ENCODE results near the gene TJP3.

Gene TJP3

DNA sequence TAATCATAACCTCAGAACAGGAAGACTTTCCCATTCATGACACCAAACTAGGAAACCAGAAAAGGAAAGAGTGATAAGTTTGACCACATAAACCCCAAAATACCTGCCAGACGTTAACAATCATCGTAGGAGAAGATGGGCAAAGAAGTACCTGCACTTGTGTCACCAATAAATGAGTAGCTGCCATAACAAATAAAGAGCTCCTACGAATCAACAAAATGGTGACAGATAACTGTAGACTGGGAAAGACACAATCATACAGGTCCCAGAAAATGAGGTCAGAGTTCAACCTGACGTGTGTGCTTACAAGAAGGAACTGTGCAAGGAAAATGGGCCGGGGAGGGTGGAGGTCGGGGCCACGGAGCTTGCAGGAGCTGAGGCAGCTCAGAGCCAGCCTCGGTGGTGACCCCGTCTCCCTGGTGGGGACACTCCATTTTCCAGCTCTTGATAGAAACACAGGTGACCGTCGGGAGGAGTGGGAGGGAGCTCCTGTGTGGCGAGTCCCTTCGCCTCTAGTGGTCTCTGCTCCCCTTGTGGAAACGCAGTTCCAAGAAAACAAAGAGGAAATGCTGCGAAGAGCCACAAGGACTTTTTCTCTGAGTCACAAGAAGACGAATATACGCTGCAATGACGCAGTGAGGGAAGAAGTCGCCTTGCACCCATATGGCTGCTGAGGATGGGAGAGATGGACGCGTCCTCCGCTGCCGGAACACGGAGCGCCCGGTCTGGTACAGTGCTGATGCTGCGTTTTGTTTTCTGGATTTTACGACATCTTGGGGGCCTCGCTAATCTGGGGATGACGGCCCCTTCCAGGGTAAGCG lies 17.4 kb upstream of the TJP3 start:
- DNase-seq (ENCODE audit: low read depth in 2 of 2): no peak

GRCh38 chr19:3691372-3691716 lies 16.8 kb upstream of the TJP3 start:
- DNase-seq (ENCODE audit: low read depth in 2 of 2): no peak

- no peak for DNase-seq (ENCODE audit: low read depth in 2 of 2)
These were observed 16.5 kb upstream of the TJP3 start for GRCh38 chr19:3691726-3692125.

- DNase-seq (ENCODE audit: low read depth in 2 of 2): no peak
These were observed 15.8 kb upstream of the TJP3 start for GRCh38 chr19:3692141-3693024.

- no peak for DNase-seq (ENCODE audit: low read depth in 2 of 2)
These were observed 14.9 kb upstream of the TJP3 start for GRCh38 chr19:3693025-3693925.

DNA sequence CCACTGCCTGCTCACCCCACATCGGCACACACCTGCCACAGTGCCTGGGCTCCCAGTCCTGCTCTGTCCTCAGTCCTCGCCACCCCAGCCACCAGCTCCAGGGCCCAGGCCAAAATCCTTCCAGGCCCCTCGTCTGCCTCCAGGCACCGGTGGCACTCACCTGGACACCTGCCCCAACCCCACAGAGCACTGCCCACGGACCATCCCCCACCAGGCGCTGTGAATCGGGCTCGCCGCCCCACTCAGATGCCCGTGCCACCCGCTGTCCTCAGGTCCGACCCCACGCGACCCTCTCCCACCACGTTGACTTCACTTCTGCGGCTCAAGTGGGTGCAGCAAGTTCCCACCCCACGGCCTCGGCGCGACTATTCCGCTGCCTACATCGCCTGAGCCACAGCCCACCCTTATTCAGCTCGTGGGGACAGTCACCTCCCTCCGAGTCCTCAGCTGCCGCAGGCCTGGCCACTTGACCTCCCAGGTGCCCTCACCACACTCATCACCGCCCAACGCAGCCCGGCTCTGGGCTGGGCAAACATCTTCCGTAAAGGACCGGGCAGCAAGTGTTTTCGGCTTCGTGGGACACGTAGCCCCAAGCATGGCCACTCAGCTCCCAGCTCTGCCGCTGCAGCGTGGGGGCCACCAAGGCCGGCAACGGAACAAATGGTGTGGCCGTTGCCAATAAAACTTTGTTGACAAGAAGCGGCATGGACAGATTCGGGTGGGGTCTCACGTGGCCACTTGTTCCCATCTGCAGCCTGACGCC lies 13.6 kb upstream of the TJP3 start:
- no peak for DNase-seq (ENCODE audit: low read depth in 2 of 2)

- no peak for DNase-seq (ENCODE audit: low read depth in 2 of 2)
These were observed 13.0 kb upstream of the TJP3 start for GRCh38 chr19:3695124-3695733.

DNA sequence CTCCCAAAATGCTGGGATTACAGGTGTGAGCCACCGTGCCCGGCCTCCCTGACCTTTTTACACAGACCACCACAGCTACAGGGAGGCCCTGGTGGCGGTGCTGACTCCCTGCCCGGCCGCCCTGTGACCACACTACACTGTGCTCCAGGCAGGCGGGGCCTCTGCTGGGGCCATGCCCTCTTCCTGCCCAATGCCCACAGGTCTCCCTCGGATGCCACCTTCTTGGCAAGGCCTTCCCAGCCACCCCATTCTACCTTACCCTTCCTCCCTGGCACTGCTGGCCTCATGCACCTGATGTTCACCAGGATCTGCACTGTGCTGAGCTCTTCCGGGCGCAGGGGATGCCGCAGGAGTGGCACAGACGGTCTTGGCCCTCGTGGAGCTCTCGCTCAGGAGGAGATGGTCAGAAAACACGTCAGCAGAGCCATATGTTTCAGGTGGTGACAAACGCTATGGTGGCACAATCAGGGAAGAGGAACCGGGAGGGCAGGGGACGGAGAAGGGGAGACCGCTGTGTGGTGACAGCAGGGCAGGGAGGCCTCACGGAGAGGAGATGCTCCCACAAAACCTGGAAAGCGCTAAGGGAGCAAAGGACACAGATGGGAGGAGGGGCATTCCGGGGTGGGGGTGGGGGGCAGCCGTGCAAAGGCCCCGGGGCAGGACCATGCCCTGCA lies 12.1 kb upstream of the TJP3 start:
- no peak for DNase-seq (ENCODE audit: low read depth in 2 of 2)

DNA sequence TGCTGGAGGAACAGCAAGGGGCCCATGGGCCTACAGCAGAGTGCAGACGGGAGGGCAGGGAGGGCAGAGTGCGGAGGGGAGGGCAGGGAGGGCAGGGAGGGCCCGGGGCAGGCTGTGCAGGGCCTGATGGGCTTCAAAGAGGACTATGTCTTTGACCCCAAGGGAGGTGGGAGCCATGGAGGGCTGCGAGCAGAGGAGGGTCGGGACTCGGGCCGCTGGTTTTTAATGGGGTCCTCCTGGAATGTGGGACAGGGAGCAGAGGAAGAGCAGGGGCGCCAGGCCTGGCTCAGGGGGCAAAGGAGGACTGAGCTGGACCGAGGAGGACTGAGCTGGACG lies 11.6 kb upstream of the TJP3 start:
- DNase-seq (ENCODE audit: low read depth in 2 of 2): no peak

- no peak for DNase-seq (ENCODE audit: low read depth in 2 of 2)
These were observed 11.1 kb upstream of the TJP3 start for GRCh38 chr19:3697094-3697493.

GRCh38 chr19:3697671-3698385 lies 10.4 kb upstream of the TJP3 start:
- no peak for DNase-seq (ENCODE audit: low read depth in 2 of 2)

GRCh38 chr19:3698386-3698950 lies 9.7 kb upstream of the TJP3 start:
- DNase-seq (ENCODE audit: low read depth in 2 of 2): no peak

- no peak for DNase-seq (ENCODE audit: low read depth in 2 of 2)
These were observed 9.0 kb upstream of the TJP3 start for GRCh38 chr19:3698974-3699740.

DNA sequence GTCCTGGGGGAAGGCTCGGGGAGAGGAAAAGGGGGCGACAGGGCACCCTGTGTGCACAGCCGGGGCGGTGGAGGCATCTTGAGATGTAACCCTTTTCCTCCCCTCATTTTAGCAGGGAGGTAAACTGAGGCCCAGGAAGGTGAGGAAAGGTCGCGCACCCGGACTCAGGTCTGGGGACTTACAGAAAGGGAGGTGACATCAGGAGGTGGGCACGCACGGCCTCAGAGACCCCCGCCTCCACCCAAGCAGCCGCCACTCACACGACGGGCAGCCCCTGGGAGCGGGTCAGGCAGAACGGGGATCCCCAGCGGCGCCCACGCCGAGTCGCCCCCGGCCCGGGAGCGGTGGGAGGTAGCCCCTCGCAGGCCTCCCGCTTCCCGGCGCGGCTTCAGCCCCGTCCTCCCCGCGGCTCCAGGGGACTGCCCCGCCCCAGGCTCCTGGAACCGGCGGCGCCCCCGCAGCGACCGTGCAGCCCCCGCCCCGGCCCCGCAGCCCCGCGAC lies 8.4 kb upstream of the TJP3 start:
- peak in 1 of 2 donors; percentile 14 for DNase-seq (ENCODE audit: low read depth in 2 of 2)

GRCh38 chr19:3700242-3701032 lies 7.7 kb upstream of the TJP3 start, which contains the start of gene PIP5K1C:
PIP5K1C (minus strand) TSS chr19:3700468; CDS start chr19:3700390, 78 bp downstream.
- DNase-seq (ENCODE audit: low read depth in 2 of 2): peak; percentile 77 to 89

GRCh38 chr19:3701200-3701599 lies 7.0 kb upstream of the TJP3 start:
- no peak for DNase-seq (ENCODE audit: low read depth in 2 of 2)

DNA sequence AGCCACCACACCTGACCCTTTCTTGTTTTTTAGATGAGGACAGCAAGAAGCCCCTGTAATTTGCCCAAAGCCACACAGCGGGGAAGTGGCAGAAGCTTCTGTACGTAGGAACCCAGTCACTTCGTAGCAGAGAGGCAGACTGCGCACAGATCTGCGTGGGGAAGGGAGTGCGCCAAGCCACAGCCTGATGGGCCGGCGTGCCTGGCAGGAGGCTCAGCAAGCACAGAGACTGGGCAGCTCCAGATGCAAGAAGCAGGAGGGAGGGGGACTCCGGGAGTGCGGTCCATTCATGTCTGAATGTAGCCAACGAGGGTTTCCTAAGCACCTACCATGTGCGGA lies 347 bp upstream of the TJP3 start:
- DNase-seq (ENCODE audit: low read depth in 2 of 2): no peak
